ENCODE results near the gene KIF1B. TPM values are rescaled to one million over a fixed set of nuclear protein-coding genes. Genes with fewer than 3 reads are reported as not detected.

The KIF1B gene
- total RNA-seq, 3 donors from 2014 or later: 35.6 to 62.2 (median 48.0) TPM

DNA sequence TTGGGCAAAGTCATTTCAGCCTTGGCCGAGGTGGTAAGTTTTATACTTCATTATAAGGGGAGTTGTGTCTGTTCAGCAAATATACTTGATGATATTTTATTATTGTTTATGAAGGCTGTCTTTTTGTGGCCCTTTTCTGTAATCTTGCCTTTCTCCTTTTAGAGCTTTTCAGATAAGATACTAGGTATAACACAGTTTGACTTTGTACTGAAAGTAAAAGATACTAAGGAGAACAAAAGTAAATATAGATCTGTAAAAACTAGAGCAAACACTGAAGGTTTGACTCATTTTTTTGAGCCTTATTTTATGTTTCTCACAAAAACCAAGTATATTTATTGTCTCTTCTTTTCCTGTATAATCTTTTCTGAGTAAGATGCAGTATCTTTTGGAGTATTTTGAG is 61.9 kb downstream of the KIF1B start:
- ATAC-seq (peak; percentile 73), DNase-seq (no peak)
- H3K4me1 ChIP-seq (ENCODE audit: low read depth): peaks cover 10% of the 10 kb centered on the region
- no peak overlapping the region for H3K4me3 ChIP-seq
- TF ChIP-seq CTCF (IDR thresholded peaks at IDR 0.05): no peak
- H3K9me3 ChIP-seq: no peaks in the 10 kb centered on the region
- no peaks in the 10 kb centered on the region for H3K36me3 ChIP-seq (ENCODE audit: low read depth)
- intact Hi-C loops (cut with DNase I, micrococcal nuclease): no loop called here

DNA sequence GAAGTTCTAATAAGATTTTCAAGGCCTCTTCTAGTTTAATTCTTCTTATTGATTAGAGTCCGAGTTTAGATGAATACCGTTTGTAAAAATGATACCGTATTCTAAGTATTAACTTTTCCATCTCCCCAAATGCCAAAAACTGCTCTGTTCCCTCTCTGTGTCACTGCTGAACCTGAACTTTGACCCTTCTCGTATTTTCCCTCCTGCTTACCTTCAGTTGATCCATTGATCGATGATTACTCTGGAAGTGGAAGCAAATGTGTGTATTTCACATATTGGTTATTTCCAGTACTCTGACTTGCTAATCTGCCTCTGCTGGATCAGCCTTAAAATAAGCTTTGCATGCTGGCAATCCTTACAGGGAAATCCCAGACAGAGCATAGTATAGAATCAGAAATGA is 68.5 kb downstream of the KIF1B start:
- no peaks in the 10 kb centered on the region for H3K36me3 ChIP-seq (ENCODE audit: low read depth)
- no peaks in the 10 kb centered on the region for H3K9me3 ChIP-seq
- intact Hi-C loops (cut with DNase I, micrococcal nuclease): no loop called here
- ATAC-seq (no peak), DNase-seq (no peak)
- no peaks in the 10 kb centered on the region for H3K4me1 ChIP-seq (ENCODE audit: low read depth)
- no peak for TF ChIP-seq CTCF (IDR thresholded peaks at IDR 0.05)
- no peak overlapping the region for H3K4me3 ChIP-seq

GRCh38 chr1:10280439-10281350 is 70.3 kb downstream of the KIF1B start:
- no peaks in the 10 kb centered on the region for H3K36me3 ChIP-seq (ENCODE audit: low read depth)
- no peaks in the 10 kb centered on the region for H3K4me1 ChIP-seq (ENCODE audit: low read depth)
- intact Hi-C loops (cut with DNase I, micrococcal nuclease): no loop called here
- no peak for TF ChIP-seq CTCF (IDR thresholded peaks at IDR 0.05)
- no peak for DNase-seq
- H3K4me3 ChIP-seq: no peak overlapping the region
- ATAC-seq: no peak
- H3K9me3 ChIP-seq: no peaks in the 10 kb centered on the region

DNA sequence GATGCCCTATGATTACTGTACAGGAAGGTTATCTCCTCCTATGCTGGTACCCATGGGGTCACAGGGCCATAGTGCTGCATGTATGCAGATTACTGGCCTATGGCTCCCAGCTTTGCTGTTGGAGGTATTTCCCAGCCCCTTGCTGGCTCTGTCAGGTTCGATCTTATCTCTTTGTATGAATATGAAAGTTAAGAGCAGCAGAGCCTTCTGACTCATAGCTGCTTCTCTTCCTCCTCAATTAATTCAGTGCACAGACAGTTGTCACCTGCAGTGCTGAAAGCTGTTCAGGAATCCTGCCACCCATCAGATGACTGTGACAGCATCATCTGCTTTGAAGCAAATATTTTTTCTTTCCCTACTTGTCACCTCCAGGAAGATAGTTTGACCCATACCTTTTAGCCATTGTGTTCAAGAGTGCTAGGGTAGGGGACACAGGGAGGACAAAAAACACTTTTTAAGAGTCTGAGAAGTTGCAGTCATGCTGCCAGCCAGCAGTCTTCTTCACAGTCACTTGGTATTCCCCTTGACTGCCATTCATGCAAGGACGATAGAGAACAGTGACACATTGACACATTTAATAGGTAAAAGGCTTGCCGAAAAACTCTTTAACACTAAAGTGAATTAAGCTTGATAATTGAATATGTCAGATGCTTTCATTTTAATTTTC is 73.1 kb downstream of the KIF1B start:
- intact Hi-C loops (cut with DNase I, micrococcal nuclease): no loop called here
- Histone ChIP-seq H3K9me3 (no peaks in the 10 kb centered on the region), H3K36me3 (ENCODE audit: low read depth) (no peaks in the 10 kb centered on the region), H3K4me3 (no peak overlapping the region), H3K4me1 (ENCODE audit: low read depth) (no peaks in the 10 kb centered on the region)
- ATAC-seq (no peak), DNase-seq (no peak)
- no peak for TF ChIP-seq CTCF (IDR thresholded peaks at IDR 0.05)

GRCh38 chr1:10286244-10286643 is 75.9 kb downstream of the KIF1B start:
- intact Hi-C loops (cut with DNase I, micrococcal nuclease): no loop called here
- TF ChIP-seq CTCF (IDR thresholded peaks at IDR 0.05): no peak
- Histone ChIP-seq H3K4me3 (no peak overlapping the region), H3K4me1 (ENCODE audit: low read depth) (no peaks in the 10 kb centered on the region), H3K9me3 (no peaks in the 10 kb centered on the region), H3K36me3 (ENCODE audit: low read depth) (no peaks in the 10 kb centered on the region)
- DNase-seq (no peak), ATAC-seq (no peak)

Measured in mucosa of descending colon (tissue), 3 donors.